Upper lobe of right lung (tissue), 1 donor: ENCODE results near the gene ZBTB42. TPM values are rescaled to one million over a fixed set of nuclear protein-coding genes. Genes with fewer than 3 reads are reported as not detected.

Source experiments
- ATAC-seq: fragments of 200-7000 bp; cut with Tn5 transposase; one replicate; pipeline ENCODE4 v1.9.1; 2020; ENCODE audit warnings: mild to moderate bottlenecking, moderate library complexity
- DNase-seq: peaks from one replicate; pipeline ENCODE4 v3.0.0-alpha.2; 2020
- H3K27ac ChIP-seq: fragments of 200-600 bp; one replicate; pipeline ENCODE4 v1.8.0; 2022
- H3K27me3 ChIP-seq: fragments of 200-600 bp; one replicate; pipeline ENCODE4 v1.8.0; 2022; ENCODE audit warnings: mild to moderate bottlenecking
- H3K36me3 ChIP-seq: fragments of 200-600 bp; one replicate; pipeline ENCODE4 v1.8.0; 2022
- H3K4me1 ChIP-seq: fragments of 200-600 bp; one replicate; pipeline ENCODE4 v1.8.0; 2022
- H3K4me3 ChIP-seq: fragments of 200-600 bp; one replicate; pipeline ENCODE4 v1.8.0; 2022; ENCODE audit warnings: mild to moderate bottlenecking
- H3K9me3 ChIP-seq: fragments of 200-600 bp; one replicate; pipeline ENCODE4 v1.8.0; 2022
- intact Hi-C: fragments of 100-400 bp; cut with DNase I; formaldehyde crosslinking; loops from one replicate; pipeline ENCODE4 v1.11.0; 2022
- total RNA-seq: library from RNA; stranded (reverse); fragmentation: NEBNext Ultra II Directional; extraction: Animal tissue kit (Norgen Biotek cat#: 25700); gene quantifications from one replicate; pipeline ENCODE4 v1.2.1, GENCODE V29; 2021
- TF ChIP-seq, protein P1 (sequence below): fragments of 200-600 bp; IDR thresholded peaks from one replicate; pipeline ENCODE4 v1.8.0; 2022; ENCODE audit warnings: antibody characterized with exemption
- donor health status: DM: no; HTN: yes; CAD: no; lungs with severe emphysema.

The ZBTB42 gene
- total RNA-seq, 1 donor from 2014 or later = 12.3 TPM

DNA sequence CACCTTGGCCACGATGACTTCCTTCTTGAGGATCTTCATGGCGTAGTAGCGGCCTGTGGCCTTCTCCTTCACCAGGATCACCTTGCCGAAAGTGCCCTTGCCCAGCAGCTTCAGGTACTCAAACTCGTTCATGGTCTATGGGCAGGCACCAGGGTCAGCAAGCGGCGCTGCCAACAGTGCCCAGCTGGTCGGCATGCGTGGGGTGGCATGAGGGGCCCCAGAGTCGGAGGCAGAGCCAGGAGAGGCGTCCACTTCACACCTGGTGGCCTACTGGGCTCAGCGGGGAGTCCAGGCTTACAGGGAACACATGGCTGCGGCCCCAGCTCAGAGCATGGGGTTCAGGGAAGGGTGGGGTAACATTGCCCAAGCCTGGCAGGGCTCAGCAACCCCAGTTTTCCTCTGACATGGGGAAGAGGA, 25.8 kb upstream of the ZBTB42 start:
- Histone ChIP-seq H3K27me3 (no peaks in the 10 kb centered on the region), H3K9me3 (no peaks in the 10 kb centered on the region), H3K36me3 (peaks cover 65% of the 10 kb centered on the region), H3K4me1 (no peaks in the 10 kb centered on the region), H3K4me3 (no peak overlapping the region), H3K27ac (no peak overlapping the region)
- ATAC-seq (no peak), DNase-seq (no peak)
- TF ChIP-seq, protein P1, sequence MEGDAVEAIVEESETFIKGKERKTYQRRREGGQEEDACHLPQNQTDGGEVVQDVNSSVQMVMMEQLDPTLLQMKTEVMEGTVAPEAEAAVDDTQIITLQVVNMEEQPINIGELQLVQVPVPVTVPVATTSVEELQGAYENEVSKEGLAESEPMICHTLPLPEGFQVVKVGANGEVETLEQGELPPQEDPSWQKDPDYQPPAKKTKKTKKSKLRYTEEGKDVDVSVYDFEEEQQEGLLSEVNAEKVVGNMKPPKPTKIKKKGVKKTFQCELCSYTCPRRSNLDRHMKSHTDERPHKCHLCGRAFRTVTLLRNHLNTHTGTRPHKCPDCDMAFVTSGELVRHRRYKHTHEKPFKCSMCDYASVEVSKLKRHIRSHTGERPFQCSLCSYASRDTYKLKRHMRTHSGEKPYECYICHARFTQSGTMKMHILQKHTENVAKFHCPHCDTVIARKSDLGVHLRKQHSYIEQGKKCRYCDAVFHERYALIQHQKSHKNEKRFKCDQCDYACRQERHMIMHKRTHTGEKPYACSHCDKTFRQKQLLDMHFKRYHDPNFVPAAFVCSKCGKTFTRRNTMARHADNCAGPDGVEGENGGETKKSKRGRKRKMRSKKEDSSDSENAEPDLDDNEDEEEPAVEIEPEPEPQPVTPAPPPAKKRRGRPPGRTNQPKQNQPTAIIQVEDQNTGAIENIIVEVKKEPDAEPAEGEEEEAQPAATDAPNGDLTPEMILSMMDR = no peak
- intact Hi-C loops = no loop called here

DNA sequence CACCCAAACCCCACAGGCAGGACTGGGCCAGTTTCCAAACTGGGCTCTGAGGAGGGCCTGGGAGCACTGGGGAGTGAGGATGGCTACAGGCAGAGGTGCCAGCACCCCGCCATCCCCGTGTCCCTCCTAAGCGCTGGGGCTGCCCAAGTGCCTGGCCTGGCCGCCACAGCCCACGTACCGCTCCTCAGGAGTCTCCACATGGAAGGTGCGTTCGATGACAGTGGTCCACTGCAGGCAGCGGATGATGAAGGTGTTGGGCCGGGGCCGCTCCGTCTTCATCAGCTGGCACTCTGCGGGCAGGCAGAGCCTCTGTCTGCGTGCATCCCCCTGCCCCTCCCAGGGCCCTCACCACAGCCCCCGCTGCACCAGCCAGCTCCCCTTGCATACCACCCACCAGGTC, 24.4 kb upstream of the ZBTB42 start:
- DNase-seq = no peak
- no peaks in the 10 kb centered on the region for H3K4me1 ChIP-seq
- no peak overlapping the region for H3K4me3 ChIP-seq
- peaks cover 63% of the 10 kb centered on the region for H3K36me3 ChIP-seq
- intact Hi-C loops = no loop called here
- H3K9me3 ChIP-seq = no peaks in the 10 kb centered on the region
- H3K27ac ChIP-seq = no peak overlapping the region
- H3K27me3 ChIP-seq = no peaks in the 10 kb centered on the region
- TF ChIP-seq, protein P1 = no peak
- ATAC-seq = no peak

DNA sequence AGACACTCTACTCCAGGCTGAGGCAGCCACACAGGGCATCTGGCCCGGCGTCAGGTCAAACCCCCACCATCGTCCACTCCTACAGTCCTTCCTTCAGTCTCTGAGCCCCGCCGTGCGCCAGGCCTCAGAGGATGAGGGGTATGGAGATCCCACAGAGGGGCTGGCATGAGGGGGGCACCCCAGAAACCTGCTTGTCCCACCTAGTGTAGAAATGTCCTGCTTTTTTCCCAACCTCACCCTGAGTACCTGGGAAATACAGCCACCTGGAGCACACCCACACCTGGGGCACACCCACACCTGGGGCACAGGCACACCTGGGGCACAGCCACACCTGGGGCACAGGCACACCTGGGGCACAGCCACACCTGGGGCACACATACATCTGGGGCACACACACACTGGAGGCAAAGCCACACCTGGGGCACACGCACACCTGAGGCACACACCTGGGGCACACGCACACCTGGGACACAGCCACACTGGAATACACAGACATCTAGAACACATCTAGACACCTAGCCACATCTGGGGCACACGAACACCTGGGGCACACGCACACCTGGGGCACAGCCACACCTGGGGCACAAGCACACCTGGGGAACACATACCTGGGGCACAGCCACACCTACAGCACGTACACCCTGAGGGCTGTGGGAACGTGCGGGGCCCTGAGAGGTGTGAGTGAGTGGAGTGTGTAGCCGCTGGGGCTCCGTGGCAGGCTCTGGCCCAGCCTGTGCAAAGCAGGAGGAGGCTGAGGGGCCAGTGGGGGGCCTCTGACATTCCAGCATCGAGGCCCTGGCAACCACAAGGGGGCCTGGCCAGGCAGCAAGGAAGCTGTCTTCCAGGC, 23.7 kb upstream of the ZBTB42 start:
- no peak overlapping the region for H3K27ac ChIP-seq
- intact Hi-C loops = no loop called here
- no peak for ATAC-seq
- peaks cover 56% of the 10 kb centered on the region for H3K36me3 ChIP-seq
- H3K27me3 ChIP-seq = no peaks in the 10 kb centered on the region
- TF ChIP-seq, protein P1 = no peak
- no peaks in the 10 kb centered on the region for H3K9me3 ChIP-seq
- no peak for DNase-seq
- no peaks in the 10 kb centered on the region for H3K4me1 ChIP-seq
- no peak overlapping the region for H3K4me3 ChIP-seq

DNA sequence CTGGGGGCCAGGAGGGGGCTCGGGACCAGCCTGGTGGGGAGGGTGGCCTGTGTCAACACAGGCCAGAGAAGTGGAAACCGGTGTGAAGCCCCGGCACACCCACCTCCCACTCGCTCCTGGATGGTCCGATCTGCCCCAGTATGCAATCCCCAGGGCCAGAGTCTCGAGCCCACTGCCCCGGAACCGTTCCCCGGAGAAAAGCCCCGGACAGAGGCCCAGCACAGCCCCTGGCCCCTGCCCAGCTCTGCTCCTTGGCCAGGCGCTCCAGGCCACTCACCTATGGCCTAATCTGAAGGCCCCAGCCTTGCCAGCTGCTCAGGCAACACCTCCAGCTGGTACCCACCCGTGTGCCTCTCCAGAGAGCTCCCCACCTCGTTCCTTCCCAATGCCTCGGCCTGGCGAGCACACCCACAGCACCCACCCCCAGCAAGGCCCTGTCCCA, 23.1 kb upstream of the ZBTB42 start:
- Histone ChIP-seq H3K4me3 (no peak overlapping the region), H3K27me3 (no peaks in the 10 kb centered on the region), H3K9me3 (no peaks in the 10 kb centered on the region), H3K27ac (no peak overlapping the region), H3K36me3 (peaks cover 52% of the 10 kb centered on the region), H3K4me1 (no peaks in the 10 kb centered on the region)
- DNase-seq = no peak
- TF ChIP-seq, protein P1 = no peak
- intact Hi-C loops = no loop called here
- no peak for ATAC-seq

DNA sequence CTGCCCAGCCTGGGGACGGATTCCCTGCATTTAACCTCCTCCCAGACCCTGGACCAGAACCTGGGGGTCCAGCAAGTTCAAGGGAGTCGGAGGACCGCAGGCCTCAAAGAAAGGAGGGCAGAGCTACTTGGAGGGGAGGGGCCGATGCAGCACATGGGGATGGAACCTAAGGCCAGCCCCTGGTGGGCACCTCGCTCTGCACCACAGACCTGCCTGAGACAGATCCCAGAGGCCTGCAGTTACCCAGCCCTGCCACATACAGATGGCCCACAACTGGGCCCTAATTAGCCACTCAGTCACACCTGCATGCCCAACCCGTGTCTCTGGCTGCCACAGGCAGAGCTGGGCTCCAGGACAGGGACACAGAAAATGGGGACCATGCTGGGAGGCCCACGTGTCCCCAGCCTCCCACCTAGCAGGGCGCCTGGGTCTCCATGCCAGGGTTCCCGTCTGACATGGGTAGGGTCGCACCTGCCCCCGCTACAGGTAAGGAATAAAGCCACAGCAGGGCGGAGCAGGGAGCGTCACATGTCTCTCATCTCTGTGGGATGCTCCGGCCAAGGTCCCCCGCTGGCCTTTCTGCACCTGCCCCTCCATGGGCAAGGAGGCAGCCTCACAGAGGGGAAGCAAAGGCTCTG, 22.1 kb upstream of the ZBTB42 start:
- Histone ChIP-seq H3K27ac (no peak overlapping the region), H3K4me3 (no peak overlapping the region), H3K36me3 (peaks cover 45% of the 10 kb centered on the region), H3K27me3 (no peaks in the 10 kb centered on the region), H3K9me3 (no peaks in the 10 kb centered on the region), H3K4me1 (no peaks in the 10 kb centered on the region)
- ATAC-seq = no peak
- no peak for DNase-seq
- intact Hi-C loops = no loop called here
- TF ChIP-seq, protein P1 = no peak
